B cell (primary cell): ENCODE measurements around the gene ANKRD50. TPM values are rescaled to one million over a fixed set of nuclear protein-coding genes. Genes with fewer than 3 reads are reported as not detected.

Source experiments
- ATAC-seq: fragments of 200-7000 bp; cut with Tn5 transposase; one replicate; pipeline ENCODE4 v1.10.0; 2021; ENCODE audit warnings: low read depth, mild to moderate bottlenecking, moderate number of reproducible peaks, moderate library complexity
- CTCF ChIA-PET: fragments of 350-600 bp; sonication (Branson Sonifier 250); formaldehyde crosslinking; loops from one replicate; lab custom pipeline; 2021; ENCODE audit warnings: antibody characterized with exemption, inconsistent platforms; lab: Charles Lee
- POLR2A ChIA-PET: fragments of 350-600 bp; sonication (Branson Sonifier 250); formaldehyde crosslinking; loops from one replicate; lab custom pipeline; 2021; ENCODE audit warnings: antibody characterized with exemption; lab: Charles Lee
- DNase-seq: peaks from one replicate; pipeline ENCODE4 v3.0.0; 2013
- H2AFZ ChIP-seq: 2 replicates; pipeline ENCODE4 v1.6.1; 2012; ENCODE audit warnings: mild to moderate bottlenecking, low read depth, low read length; ENCODE audit not compliant: insufficient read depth, poor library complexity, severe bottlenecking
- H3K27ac ChIP-seq, 2 donors: 1 replicate in 1 of 2; 2 replicates in 1 of 2; pipeline ENCODE4 v1.5.1; 2012 to 2013; ENCODE audit warnings: low read length in 2 of 2, mild to moderate bottlenecking in 2 of 2, moderate library complexity in 1 of 2
- H3K27me3 ChIP-seq, 4 experiments: fragments of 200-600 bp in 1 of 4; sonication (generic) in 1 of 4; replicated peaks in 1 of 4; 1 replicate in 2 of 4; 2 replicates in 2 of 4; pipeline versions ENCODE4 v1.6.1 to v1.7.0; 2013 to 2016; ENCODE audit warnings: low read length in 3 of 4, mild to moderate bottlenecking in 2 of 4, mixed read lengths in 1 of 4, moderate library complexity in 1 of 4; ENCODE audit not compliant: insufficient read depth in 4 of 4, control insufficient read depth in 3 of 4; ENCODE audit errors: control extremely low read depth in 1 of 4
- H3K36me3 ChIP-seq, 2 experiments: replicated peaks in 1 of 2; 1 replicate in 1 of 2; 2 replicates in 1 of 2; pipeline versions ENCODE4 v1.6.1 to v1.7.1; 2013; ENCODE audit warnings: low read length in 1 of 2; ENCODE audit not compliant: insufficient read depth in 2 of 2, control insufficient read depth in 1 of 2; ENCODE audit errors: control extremely low read depth in 1 of 2, extremely low read depth in 1 of 2
- H3K4me1 ChIP-seq, 2 donors: fragments of 200-600 bp in 1 of 2; sonication (generic) in 1 of 2; 1 replicate in 1 of 2; 2 replicates in 1 of 2; pipeline versions ENCODE4 v1.5.1 to v1.6.1; 2013 to 2017; ENCODE audit warnings: low read length in 2 of 2; ENCODE audit not compliant: control insufficient read depth in 2 of 2, insufficient read depth in 2 of 2
- H3K4me2 ChIP-seq: replicated peaks from 2 replicates; pipeline ENCODE3; 2012; ENCODE audit warnings: mild to moderate bottlenecking, low read depth, low read length; ENCODE audit not compliant: poor library complexity, severe bottlenecking
- H3K4me3 ChIP-seq, 5 experiments: fragments of 200-600 bp in 1 of 5; sonication (generic) in 1 of 5; 1 replicate in 3 of 5; 2 replicates in 2 of 5; pipeline versions ENCODE4 v1.5.1 to v1.7.0; 2011 to 2016; ENCODE audit warnings: low read length in 4 of 5, mild to moderate bottlenecking in 4 of 5, low read depth in 2 of 5, control low read depth in 1 of 5, moderate library complexity in 1 of 5; ENCODE audit not compliant: insufficient read depth in 1 of 5; ENCODE audit errors: control extremely low read depth in 1 of 5, extremely low read depth in 1 of 5
- H3K79me2 ChIP-seq: fragments of 200-600 bp; sonication (generic); one replicate; pipeline ENCODE4 v1.6.0; 2016; ENCODE audit warnings: low read length; ENCODE audit not compliant: control insufficient read depth, insufficient read depth
- H3K9ac ChIP-seq: fragments of 200-600 bp; sonication (generic); 2 replicates; pipeline ENCODE4 v1.6.1; 2017; ENCODE audit warnings: mild to moderate bottlenecking, low read length, moderate library complexity
- H3K9me3 ChIP-seq, 3 donors: one replicate each; pipeline versions ENCODE4 v1.6.1 to v1.7.1; 2013; ENCODE audit warnings: low read length in 2 of 3; ENCODE audit not compliant: control insufficient read depth in 2 of 3, insufficient read depth in 1 of 3; ENCODE audit errors: control extremely low read depth in 1 of 3
- H4K20me1 ChIP-seq: 2 replicates; pipeline ENCODE4 v1.6.0; 2012; ENCODE audit warnings: mild to moderate bottlenecking, low read length; ENCODE audit not compliant: insufficient read depth, control insufficient read depth, poor library complexity, severe bottlenecking
- H3K27ac Mint-ChIP-seq: one replicate; pipeline ENCODE4 v1.8.0; 2021; ENCODE audit warnings: mixed read lengths
- H3K27me3 Mint-ChIP-seq: one replicate; pipeline ENCODE4 v1.8.0; 2021; ENCODE audit warnings: mixed read lengths
- H3K4me1 Mint-ChIP-seq: one replicate; pipeline ENCODE4 v1.8.0; 2021; ENCODE audit warnings: mixed read lengths
- H3K4me3 Mint-ChIP-seq: one replicate; pipeline ENCODE4 v1.8.0; 2021; ENCODE audit warnings: mixed read lengths
- H3K9me3 Mint-ChIP-seq: one replicate; pipeline ENCODE4 v1.8.0; 2022; ENCODE audit warnings: mixed read lengths; ENCODE audit not compliant: insufficient read depth
- CTCF ChIP-seq: fragments of 200-600 bp; IDR thresholded peaks from one replicate; pipeline ENCODE4 v1.8.0; 2022; ENCODE audit warnings: antibody characterized with exemption, mild to moderate bottlenecking
- EZH2 ChIP-seq: IDR thresholded peaks from 2 replicates; pipeline ENCODE4 v1.6.1; 2012; ENCODE audit warnings: borderline replicate concordance, low read depth, mild to moderate bottlenecking, moderate library complexity, low read length; ENCODE audit not compliant: insufficient read depth, poor library complexity, severe bottlenecking
- WGBS: methylation state at CpG from one replicate; pipeline ENCODE4 v1.1.5; 2013; ENCODE audit warnings: missing lambda C conversion rate; ENCODE audit not compliant: insufficient coverage; 5-methylcytosine and 5-hydroxymethylcytosine counted together
- intact Hi-C: fragments of 100-400 bp; cut with micrococcal nuclease; formaldehyde crosslinking; loops from one replicate; pipeline ENCODE4 v1.10.0; 2022
- polyA plus RNA-seq: library from polyadenylated mRNA; depleted of rRNA; stranded (reverse); fragments of >200 nt; gene quantifications from 2 replicates; pipeline ENCODE4 v1.2.3, GENCODE V29; 2012
- total RNA-seq, 2 donors: library from RNA; stranded (reverse); fragments of 120-200 nt in 1 of 2; gene quantifications; 1 replicate in 1 of 2; 2 replicates in 1 of 2; pipeline versions ENCODE4 v1.2.3 to v1.2.4, GENCODE V29; 2013 to 2022

ANKRD50 gene
- total and polyA plus RNA-seq, 2 donors (not counting 1 experiment from before 2014, with no cell fraction given) = 0.18 to 0.47 TPM

DNA sequence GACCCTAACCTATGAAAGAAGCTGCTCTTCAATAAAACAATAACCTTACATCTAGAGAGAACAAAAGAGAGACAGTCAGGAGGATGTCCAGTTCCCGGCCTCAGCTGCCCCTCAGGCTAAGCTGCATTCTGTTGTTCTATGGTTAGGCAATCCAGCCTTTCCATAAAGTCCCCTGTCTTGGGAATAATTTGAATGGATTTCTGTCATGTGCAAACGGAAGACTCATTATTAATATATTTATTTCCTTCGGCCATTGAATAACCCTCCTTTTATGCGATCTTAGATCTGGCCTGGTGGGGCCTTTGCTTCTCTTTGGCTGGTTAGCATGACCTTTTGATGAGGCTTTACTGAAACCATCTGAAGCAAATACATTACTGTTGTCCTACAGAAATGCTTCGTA is 80.1 kb downstream of the ANKRD50 start:
- H3K4me3 Mint-ChIP-seq = no peak overlapping the region
- no peaks in the 10 kb centered on the region for H3K4me1 Mint-ChIP-seq
- DNase-seq (no peak), ATAC-seq (no peak)
- no peaks in the 10 kb centered on the region for H3K27me3 Mint-ChIP-seq
- H3K27ac Mint-ChIP-seq = no peak overlapping the region
- Histone ChIP-seq H3K4me3 (no peak overlapping the region), H4K20me1 (no peaks in the 10 kb centered on the region), H3K4me2 (no peak overlapping the region), H3K27me3 (no peaks in the 10 kb centered on the region), H3K27ac (no peak overlapping the region), H2AFZ (no peak overlapping the region), H3K4me1 (no peaks in the 10 kb centered on the region), H3K36me3 (no peaks in the 10 kb centered on the region), H3K79me2 (no peaks in the 10 kb centered on the region), H3K9ac (no peak overlapping the region), H3K9me3 (no peaks in the 10 kb centered on the region)
- ChIA-PET CTCF (no interaction called here), POLR2A (no interaction called here)
- TF ChIP-seq CTCF (no peak), EZH2 (no peak)
- intact Hi-C loops = no loop called here
- no peaks in the 10 kb centered on the region for H3K9me3 Mint-ChIP-seq
- WGBS = no CpG with 5 or more reads among the region's 5 CpGs

DNA sequence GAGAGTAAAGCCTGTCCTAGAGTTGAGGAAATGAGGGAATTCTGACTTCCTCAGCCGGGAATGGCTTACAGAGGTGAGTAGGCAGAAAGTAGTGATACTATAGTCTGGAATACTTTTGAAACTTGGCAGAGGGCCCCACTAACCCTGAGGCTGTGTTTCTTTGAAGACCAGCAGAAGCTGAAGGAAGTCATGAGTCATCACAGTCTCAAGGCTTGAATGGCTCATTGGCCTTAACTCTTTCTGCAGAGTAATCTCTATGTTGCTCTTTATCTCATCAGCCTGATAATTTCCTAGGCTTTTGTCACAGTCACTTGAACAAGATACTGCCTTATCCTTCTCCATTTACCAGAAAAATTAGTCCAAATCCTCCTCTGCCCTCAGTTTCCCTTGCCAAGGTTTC is 80.8 kb downstream of the ANKRD50 start:
- TF ChIP-seq CTCF (no peak), EZH2 (no peak)
- no peak overlapping the region for H3K9ac ChIP-seq
- no peaks in the 10 kb centered on the region for H3K27me3 ChIP-seq
- H3K4me1 ChIP-seq = no peaks in the 10 kb centered on the region
- DNase-seq = no peak
- Mint-ChIP-seq H3K27me3 (no peaks in the 10 kb centered on the region), H3K27ac (no peak overlapping the region), H3K4me3 (no peak overlapping the region), H3K9me3 (no peaks in the 10 kb centered on the region), H3K4me1 (no peaks in the 10 kb centered on the region)
- H3K79me2 ChIP-seq = no peaks in the 10 kb centered on the region
- 29% methylated on average over 1 of the region's 1 CpG for WGBS
- H3K36me3 ChIP-seq = no peaks in the 10 kb centered on the region
- no peak overlapping the region for H3K4me3 ChIP-seq
- H3K27ac ChIP-seq = no peak overlapping the region
- no peak overlapping the region for H3K4me2 ChIP-seq
- intact Hi-C loops = no loop called here
- H3K9me3 ChIP-seq = no peaks in the 10 kb centered on the region
- ATAC-seq = no peak
- H4K20me1 ChIP-seq = no peaks in the 10 kb centered on the region
- POLR2A ChIA-PET = no interaction called here
- CTCF ChIA-PET = no interaction called here
- H2AFZ ChIP-seq = no peak overlapping the region
